HCT116 (cell line): ENCODE results near the gene TXNDC16.

Experiments used
- JUND ChIP-seq: IDR thresholded peaks from 2 replicates; pipeline ENCODE4 v1.6.1; 2012
- POLR2A ChIP-seq: IDR thresholded peaks from 2 replicates; pipeline ENCODE4 v1.7.0; 2011; ENCODE audit warnings: borderline replicate concordance; ENCODE audit not compliant: insufficient read depth, insufficient read length; ENCODE audit errors: extremely low read depth
- POLR2AphosphoS5 ChIP-seq: IDR thresholded peaks from 2 replicates; pipeline ENCODE4 v1.6.1; 2011; ENCODE audit warnings: mild to moderate bottlenecking, low read depth, low read length, moderate library complexity
- TCF7L2 ChIP-seq: IDR thresholded peaks from 2 replicates; pipeline ENCODE4 v1.7.0; 2011; ENCODE audit warnings: borderline replicate concordance, inconsistent platforms; ENCODE audit not compliant: insufficient read depth, insufficient read length; ENCODE audit errors: extremely low read depth
- ZFX ChIP-seq: fragments of 450-650 bp; IDR thresholded peaks from 2 replicates; pipeline ENCODE4 v1.6.1; 2017
- ZNF274 ChIP-seq: fragments of 200-500 bp; sonication (Bioruptor generic); IDR thresholded peaks from 2 replicates; pipeline ENCODE4 v1.6.1; 2014; ENCODE audit warnings: mild to moderate bottlenecking, low read depth, low read length, inconsistent platforms
- TF ChIP-seq, protein P1 (sequence below): IDR thresholded peaks from 2 replicates; pipeline ENCODE4 v1.6.1; 2012
- TF ChIP-seq, protein P2 (sequence below): IDR thresholded peaks from 2 replicates; pipeline ENCODE4 v1.6.1; 2012; ENCODE audit warnings: low read depth
- TF ChIP-seq, protein P3 (sequence below), 3 experiments: fragments of 200-600 bp in 1 of 3; sonication (generic) in 1 of 3; IDR thresholded peaks in 2 of 3; conservative IDR thresholded peaks in 1 of 3; 2 replicates each; pipeline ENCODE4 v1.5.1; 2012 to 2017; ENCODE audit warnings: low read depth in 2 of 3, low read length in 2 of 3, antibody characterized with exemption in 1 of 3, borderline replicate concordance in 1 of 3, control low read depth in 1 of 3, mild to moderate bottlenecking in 1 of 3, mixed read lengths in 1 of 3, mixed run types in 1 of 3, moderate library complexity in 1 of 3; ENCODE audit not compliant: insufficient read depth in 1 of 3

DNA sequence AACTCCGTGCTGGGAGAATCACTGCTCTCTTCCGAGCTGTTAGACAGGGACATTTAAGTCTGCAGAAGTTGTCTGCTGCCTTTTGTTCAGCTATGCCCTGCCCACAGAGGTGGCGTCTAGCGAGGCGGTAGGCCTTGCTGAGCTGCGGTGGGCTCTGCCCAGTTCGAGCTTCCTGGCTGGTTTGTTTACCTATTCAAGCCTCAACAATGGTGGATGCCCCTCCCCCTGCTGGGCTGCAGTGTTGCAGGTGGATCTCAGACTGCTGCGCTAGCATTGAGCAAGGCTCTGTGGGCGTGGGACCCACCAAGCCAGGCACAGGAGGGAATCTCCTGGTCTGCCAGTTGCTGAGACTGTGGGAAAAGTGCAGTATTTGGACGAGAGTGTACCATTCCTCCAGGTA is 44.0 kb upstream of the TXNDC16 start:
- TF ChIP-seq POLR2A, result no peak
- no peak for TF ChIP-seq POLR2AphosphoS5
- no peak for TF ChIP-seq TCF7L2
- TF ChIP-seq ZFX, result no peak
- TF ChIP-seq, protein P1, sequence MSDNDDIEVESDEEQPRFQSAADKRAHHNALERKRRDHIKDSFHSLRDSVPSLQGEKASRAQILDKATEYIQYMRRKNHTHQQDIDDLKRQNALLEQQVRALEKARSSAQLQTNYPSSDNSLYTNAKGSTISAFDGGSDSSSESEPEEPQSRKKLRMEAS, result no peak
- TF ChIP-seq, protein P2, sequence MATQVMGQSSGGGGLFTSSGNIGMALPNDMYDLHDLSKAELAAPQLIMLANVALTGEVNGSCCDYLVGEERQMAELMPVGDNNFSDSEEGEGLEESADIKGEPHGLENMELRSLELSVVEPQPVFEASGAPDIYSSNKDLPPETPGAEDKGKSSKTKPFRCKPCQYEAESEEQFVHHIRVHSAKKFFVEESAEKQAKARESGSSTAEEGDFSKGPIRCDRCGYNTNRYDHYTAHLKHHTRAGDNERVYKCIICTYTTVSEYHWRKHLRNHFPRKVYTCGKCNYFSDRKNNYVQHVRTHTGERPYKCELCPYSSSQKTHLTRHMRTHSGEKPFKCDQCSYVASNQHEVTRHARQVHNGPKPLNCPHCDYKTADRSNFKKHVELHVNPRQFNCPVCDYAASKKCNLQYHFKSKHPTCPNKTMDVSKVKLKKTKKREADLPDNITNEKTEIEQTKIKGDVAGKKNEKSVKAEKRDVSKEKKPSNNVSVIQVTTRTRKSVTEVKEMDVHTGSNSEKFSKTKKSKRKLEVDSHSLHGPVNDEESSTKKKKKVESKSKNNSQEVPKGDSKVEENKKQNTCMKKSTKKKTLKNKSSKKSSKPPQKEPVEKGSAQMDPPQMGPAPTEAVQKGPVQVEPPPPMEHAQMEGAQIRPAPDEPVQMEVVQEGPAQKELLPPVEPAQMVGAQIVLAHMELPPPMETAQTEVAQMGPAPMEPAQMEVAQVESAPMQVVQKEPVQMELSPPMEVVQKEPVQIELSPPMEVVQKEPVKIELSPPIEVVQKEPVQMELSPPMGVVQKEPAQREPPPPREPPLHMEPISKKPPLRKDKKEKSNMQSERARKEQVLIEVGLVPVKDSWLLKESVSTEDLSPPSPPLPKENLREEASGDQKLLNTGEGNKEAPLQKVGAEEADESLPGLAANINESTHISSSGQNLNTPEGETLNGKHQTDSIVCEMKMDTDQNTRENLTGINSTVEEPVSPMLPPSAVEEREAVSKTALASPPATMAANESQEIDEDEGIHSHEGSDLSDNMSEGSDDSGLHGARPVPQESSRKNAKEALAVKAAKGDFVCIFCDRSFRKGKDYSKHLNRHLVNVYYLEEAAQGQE, result no peak
- TF ChIP-seq, protein P3, sequence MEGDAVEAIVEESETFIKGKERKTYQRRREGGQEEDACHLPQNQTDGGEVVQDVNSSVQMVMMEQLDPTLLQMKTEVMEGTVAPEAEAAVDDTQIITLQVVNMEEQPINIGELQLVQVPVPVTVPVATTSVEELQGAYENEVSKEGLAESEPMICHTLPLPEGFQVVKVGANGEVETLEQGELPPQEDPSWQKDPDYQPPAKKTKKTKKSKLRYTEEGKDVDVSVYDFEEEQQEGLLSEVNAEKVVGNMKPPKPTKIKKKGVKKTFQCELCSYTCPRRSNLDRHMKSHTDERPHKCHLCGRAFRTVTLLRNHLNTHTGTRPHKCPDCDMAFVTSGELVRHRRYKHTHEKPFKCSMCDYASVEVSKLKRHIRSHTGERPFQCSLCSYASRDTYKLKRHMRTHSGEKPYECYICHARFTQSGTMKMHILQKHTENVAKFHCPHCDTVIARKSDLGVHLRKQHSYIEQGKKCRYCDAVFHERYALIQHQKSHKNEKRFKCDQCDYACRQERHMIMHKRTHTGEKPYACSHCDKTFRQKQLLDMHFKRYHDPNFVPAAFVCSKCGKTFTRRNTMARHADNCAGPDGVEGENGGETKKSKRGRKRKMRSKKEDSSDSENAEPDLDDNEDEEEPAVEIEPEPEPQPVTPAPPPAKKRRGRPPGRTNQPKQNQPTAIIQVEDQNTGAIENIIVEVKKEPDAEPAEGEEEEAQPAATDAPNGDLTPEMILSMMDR (IDR thresholded peaks at IDR 0.05 in 2 of 3, conservative IDR thresholded peaks at IDR 0.05 in 1 of 3; ENCODE audit: borderline replicate concordance in 1 of 3, insufficient read depth in 1 of 3, low read depth in 2 of 3, low read length in 2 of 3), result no peak
- TF ChIP-seq JUND, result no peak
- no peak for TF ChIP-seq ZNF274
